ENCODE data around the gene C13orf46.

Gene C13orf46

GRCh38 chr13:114010401-114011101 lies 36.7 kb upstream of the C13orf46 start:
- no peak for DNase-seq (ENCODE audit: low spot score)
- TF ChIP-seq CTCF (IDR thresholded peaks at IDR 0.05; ENCODE audit: extremely low read depth, insufficient read depth, missing control alignments): no peak
- in situ Hi-C loops (cut with MboI; ENCODE audit: low pct_unique_long_range_greater_than_20kb, low sequenced_read_pairs, unreplicated experiment): no loop called here

DNA sequence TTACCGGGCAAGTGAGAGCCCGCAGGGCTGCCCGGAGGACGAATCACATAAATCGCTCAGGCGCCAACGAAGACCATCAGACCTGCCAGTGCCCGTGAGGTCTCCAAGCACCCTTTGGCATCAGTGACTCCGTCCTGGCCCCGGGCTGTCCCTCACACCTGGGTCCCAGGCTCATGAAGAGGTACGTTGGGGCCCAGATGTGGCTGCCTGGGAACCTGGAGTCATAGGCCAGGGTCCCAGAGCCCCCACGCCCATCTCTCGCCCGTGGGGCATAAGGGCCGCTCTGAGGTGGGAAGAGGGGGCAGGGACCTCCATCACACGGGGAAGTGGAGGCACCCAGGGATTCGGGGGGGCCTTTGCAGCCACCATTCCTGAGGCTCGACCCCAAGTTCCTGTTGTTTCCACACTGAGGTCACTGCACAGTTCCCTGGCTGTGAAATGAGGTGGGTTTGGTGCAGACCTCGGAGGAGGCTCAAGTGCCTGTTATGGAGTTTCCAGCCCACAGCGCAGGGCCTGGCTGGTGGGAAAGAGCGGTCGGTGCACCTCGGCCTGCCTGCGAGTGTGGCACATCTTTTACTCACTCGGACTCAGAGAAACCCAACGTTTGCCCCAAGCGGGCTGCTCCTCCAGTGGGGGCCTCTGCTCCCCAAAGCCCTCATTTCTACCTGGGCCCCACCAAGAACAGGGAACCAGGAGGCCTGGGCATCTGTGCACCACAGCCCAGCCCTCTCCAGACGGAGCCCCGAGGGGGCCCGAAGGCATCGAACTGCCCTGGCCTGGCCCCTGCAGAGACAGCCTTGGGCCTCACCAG lies 35.9 kb upstream of the C13orf46 start:
- TF ChIP-seq CTCF (IDR thresholded peaks at IDR 0.05; ENCODE audit: extremely low read depth, insufficient read depth, missing control alignments): no peak
- in situ Hi-C loops (cut with MboI; ENCODE audit: low pct_unique_long_range_greater_than_20kb, low sequenced_read_pairs, unreplicated experiment): no loop called here
- no peak for DNase-seq (ENCODE audit: low spot score)

GRCh38 chr13:114008964-114009589 lies 35.2 kb upstream of the C13orf46 start:
- no peak for DNase-seq (ENCODE audit: low spot score)
- in situ Hi-C loops (cut with MboI; ENCODE audit: low pct_unique_long_range_greater_than_20kb, low sequenced_read_pairs, unreplicated experiment): no loop called here
- no peak for TF ChIP-seq CTCF (IDR thresholded peaks at IDR 0.05; ENCODE audit: extremely low read depth, insufficient read depth, missing control alignments)

GRCh38 chr13:114007566-114007965 lies 33.7 kb upstream of the C13orf46 start:
- DNase-seq (ENCODE audit: low spot score): no peak
- in situ Hi-C loops (cut with MboI; ENCODE audit: low pct_unique_long_range_greater_than_20kb, low sequenced_read_pairs, unreplicated experiment): no loop called here
- no peak for TF ChIP-seq CTCF (IDR thresholded peaks at IDR 0.05; ENCODE audit: extremely low read depth, insufficient read depth, missing control alignments)

DNA sequence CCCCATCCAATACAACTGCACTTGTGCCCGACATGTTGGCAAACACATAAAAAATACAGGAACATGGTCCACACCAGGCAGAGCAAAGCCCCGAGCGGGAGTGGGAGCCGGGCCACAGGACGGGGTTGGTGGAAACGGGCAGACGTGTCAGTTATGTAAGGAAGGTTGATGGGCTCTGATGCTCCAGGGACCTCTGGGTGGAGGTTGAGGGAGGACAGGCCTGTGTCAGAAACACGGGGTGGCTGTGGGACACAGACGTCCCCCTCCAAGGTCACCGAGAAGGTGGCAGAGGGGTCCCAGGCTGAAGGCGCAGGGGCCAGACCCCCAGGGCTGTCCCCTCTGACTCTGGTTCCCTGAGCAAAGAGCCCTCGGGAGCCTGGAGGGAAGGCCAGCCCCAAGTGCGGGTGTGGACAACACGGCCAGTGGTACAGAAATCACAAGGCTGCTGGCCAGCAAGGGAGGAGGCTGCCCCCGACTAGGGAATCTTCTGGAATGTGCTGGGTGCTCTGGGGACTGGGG lies 31.4 kb upstream of the C13orf46 start:
- no peak for DNase-seq (ENCODE audit: low spot score)
- in situ Hi-C loops (cut with MboI; ENCODE audit: low pct_unique_long_range_greater_than_20kb, low sequenced_read_pairs, unreplicated experiment): no loop called here
- TF ChIP-seq CTCF (IDR thresholded peaks at IDR 0.05; ENCODE audit: extremely low read depth, insufficient read depth, missing control alignments): no peak

GRCh38 chr13:114004420-114005205 lies 30.7 kb upstream of the C13orf46 start:
- TF ChIP-seq CTCF (IDR thresholded peaks at IDR 0.05; ENCODE audit: extremely low read depth, insufficient read depth, missing control alignments): no peak
- DNase-seq (ENCODE audit: low spot score): no peak
- in situ Hi-C loops (cut with MboI; ENCODE audit: low pct_unique_long_range_greater_than_20kb, low sequenced_read_pairs, unreplicated experiment): no loop called here
